ENCODE data around the gene CCSER2.
"Not testable (repeated sequence)": the region's sequence is repeated elsewhere in the genome, so short reads cannot be mapped to it uniquely, and the experiment has no call there.

The CCSER2 gene

GRCh38 chr10:84525120-84525806, 196.9 kb downstream of the CCSER2 start:
- no peak for ATAC-seq (replicated peaks)
- Mint-ChIP-seq H3K4me3 (no peak overlapping the region), H3K4me1 (no peaks in the 10 kb centered on the region), H3K27me3 (peaks cover 6 to 13% of the 10 kb centered on the region in 2 donors), H3K36me3 (peaks cover 3 to 12% of the 10 kb centered on the region in 2 donors), H3K27ac (no peak overlapping the region), H3K9me3 (peaks cover 10 to 14% of the 10 kb centered on the region in 2 donors)
- DNase-seq, result no peak

DNA sequence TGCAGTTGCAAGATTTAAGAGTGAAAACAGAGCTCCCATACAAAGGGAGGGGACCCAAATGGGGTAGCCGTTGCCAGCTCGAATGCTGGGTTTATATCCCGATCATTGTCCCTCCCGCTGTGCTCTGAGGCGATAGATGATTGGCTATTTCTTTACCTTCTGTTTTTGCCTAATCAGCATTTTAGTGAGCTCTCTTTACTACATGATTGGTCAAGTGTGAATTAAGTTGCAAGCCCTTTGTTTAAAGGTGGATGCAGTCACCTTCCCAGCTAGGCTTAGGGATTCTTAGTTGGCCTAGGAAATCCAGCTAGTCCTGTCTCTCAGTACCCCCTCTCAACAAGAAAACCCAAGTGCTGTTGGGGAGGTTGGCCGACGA, 197.4 kb downstream of the CCSER2 start:
- not testable (repeated sequence) for ATAC-seq (replicated peaks); H3K4me1 Mint-ChIP-seq; DNase-seq; H3K27ac Mint-ChIP-seq; H3K4me3 Mint-ChIP-seq
- Mint-ChIP-seq H3K9me3 (peaks cover 10 to 14% of the 10 kb centered on the region in 2 donors), H3K27me3 (peaks cover 6 to 13% of the 10 kb centered on the region in 2 donors), H3K36me3 (peaks cover 3 to 12% of the 10 kb centered on the region in 2 donors)

DNA sequence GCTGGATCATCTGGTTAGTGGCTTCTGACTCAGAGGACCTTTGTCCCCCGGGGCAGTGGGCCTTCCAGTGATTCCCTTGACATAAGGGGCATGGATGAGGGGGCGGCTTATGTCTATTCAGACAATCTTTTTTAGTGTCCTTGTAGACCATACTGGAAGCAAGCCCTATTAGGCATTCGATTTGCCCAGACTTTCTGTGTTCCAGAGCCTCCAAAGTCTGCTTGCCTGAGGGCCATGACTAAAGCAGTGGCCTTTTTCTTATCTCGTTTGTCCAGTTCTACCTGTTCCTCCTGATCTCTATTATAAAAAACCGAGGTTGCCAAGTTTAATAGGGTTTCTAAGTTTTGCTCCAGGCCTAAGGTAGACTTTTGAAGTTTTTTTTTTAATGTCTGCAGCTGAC, 199.0 kb downstream of the CCSER2 start:
- not testable (repeated sequence) for ATAC-seq (replicated peaks); H3K4me3 Mint-ChIP-seq

DNA sequence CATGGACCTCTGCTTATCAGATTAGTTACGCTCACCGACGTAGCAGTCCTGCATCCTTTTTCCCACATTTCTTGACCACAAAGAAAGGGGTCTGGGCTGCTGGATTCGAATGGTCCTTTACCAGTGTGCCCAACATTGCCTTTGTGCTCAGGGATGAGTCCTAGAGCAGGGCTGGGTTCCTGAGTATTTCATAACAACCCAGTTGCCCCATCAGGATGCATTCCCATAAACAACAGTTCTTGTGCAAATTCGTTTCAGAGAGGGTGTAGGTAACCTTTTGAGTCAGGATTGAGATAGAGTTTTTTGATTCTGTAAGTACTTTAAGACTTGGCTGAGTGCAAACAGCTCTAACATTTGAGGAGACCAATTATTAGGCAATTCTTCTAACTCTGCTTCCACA, 200.1 kb downstream of the CCSER2 start:
- H3K4me3 Mint-ChIP-seq; H3K27ac Mint-ChIP-seq; ATAC-seq (replicated peaks); H3K4me1 Mint-ChIP-seq; DNase-seq: not testable (repeated sequence)
- Mint-ChIP-seq H3K9me3 (peaks cover 10 to 14% of the 10 kb centered on the region in 2 donors), H3K36me3 (peaks cover 0 to 12% of the 10 kb centered on the region in 2 donors), H3K27me3 (peaks cover 6 to 18% of the 10 kb centered on the region in 2 donors)

More for the DNA sequence above, 199.0 kb downstream of the CCSER2 start:
- not testable (repeated sequence) for DNase-seq, H3K4me1 Mint-ChIP-seq, H3K27ac Mint-ChIP-seq
- peaks cover 10 to 14% of the 10 kb centered on the region in 2 donors for H3K9me3 Mint-ChIP-seq
- H3K27me3 Mint-ChIP-seq, result peaks cover 6 to 13% of the 10 kb centered on the region in 2 donors
- peaks cover 0 to 12% of the 10 kb centered on the region in 2 donors for H3K36me3 Mint-ChIP-seq

- peaks cover 0 to 2% of the 10 kb centered on the region in 2 donors for H3K4me1 Mint-ChIP-seq
- peaks cover 6 to 9% of the 10 kb centered on the region in 2 donors for H3K9me3 Mint-ChIP-seq
- no peak overlapping the region for H3K4me3 Mint-ChIP-seq
- no peak overlapping the region for H3K27ac Mint-ChIP-seq
- ATAC-seq (replicated peaks) (no peak), DNase-seq (no peak)
- H3K27me3 Mint-ChIP-seq, result peaks cover 12 to 14% of the 10 kb centered on the region in 2 donors
- H3K36me3 Mint-ChIP-seq, result peaks cover 0 to 4% of the 10 kb centered on the region in 2 donors
Measured at GRCh38 chr10:84530724-84531325, 202.4 kb downstream of the CCSER2 start.

DNA sequence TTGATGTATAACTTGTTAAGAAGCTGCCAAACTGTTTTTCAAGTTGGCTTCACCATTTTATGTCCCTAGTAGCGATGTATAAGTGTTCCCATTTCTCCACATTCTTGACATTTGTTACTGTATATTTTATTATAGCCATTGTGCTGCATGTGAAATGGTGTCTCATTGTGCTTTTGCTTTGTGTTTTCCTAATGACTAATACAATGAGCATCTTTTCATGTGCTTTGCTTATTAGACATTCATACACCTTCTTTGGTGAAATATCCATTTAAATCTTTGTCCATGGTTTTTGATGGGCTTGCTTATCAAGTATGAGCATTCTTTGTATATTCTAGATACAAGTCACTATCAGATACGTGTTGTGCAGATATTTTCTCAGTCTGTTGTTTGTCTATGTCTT, 203.0 kb downstream of the CCSER2 start:
- Mint-ChIP-seq H3K4me1 (peaks cover 0 to 2% of the 10 kb centered on the region in 2 donors), H3K36me3 (no peaks in the 10 kb centered on the region), H3K4me3 (no peak overlapping the region), H3K9me3 (peaks cover 1 to 4% of the 10 kb centered on the region in 2 donors), H3K27ac (no peak overlapping the region), H3K27me3 (peaks cover 14 to 15% of the 10 kb centered on the region in 2 donors)
- no peak for ATAC-seq (replicated peaks)
- DNase-seq, result no peak

DNA sequence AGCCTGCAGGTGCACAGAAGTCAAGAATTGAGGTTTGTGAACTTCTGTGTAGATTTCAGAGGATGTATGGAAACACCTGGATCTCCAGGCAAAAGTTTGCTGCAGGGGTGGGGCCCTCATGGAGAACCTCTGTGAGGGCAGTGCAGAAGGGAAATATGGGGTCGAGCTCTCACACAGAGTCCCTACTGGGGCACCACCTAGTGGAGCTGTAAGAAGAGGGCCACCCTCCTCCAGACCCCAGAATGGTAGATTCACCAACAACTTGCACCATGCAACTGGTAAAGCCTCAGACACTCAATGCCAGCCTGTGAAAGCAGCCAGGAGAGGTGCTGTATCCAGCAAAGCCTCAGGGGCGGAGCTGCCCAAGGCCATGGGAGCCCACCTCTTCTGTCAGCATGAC, 205.8 kb downstream of the CCSER2 start:
- ATAC-seq (replicated peaks), result no peak
- Mint-ChIP-seq H3K27ac (no peak overlapping the region), H3K4me3 (no peak overlapping the region), H3K36me3 (no peaks in the 10 kb centered on the region), H3K27me3 (peaks cover 23 to 28% of the 10 kb centered on the region in 2 donors), H3K9me3 (no peaks in the 10 kb centered on the region), H3K4me1 (peaks cover 4 to 8% of the 10 kb centered on the region in 2 donors)
- no peak for DNase-seq

GRCh38 chr10:84537447-84537931, 209.1 kb downstream of the CCSER2 start:
- no peaks in the 10 kb centered on the region for H3K36me3 Mint-ChIP-seq
- H3K4me3 Mint-ChIP-seq, result no peak overlapping the region
- H3K4me1 Mint-ChIP-seq, result peaks cover 6 to 22% of the 10 kb centered on the region in 2 donors
- DNase-seq (no peak), ATAC-seq (replicated peaks) (peak; percentile 85 to 87)
- H3K27me3 Mint-ChIP-seq, result peaks cover 46 to 59% of the 10 kb centered on the region in 2 donors
- no peaks in the 10 kb centered on the region for H3K9me3 Mint-ChIP-seq
- no peak overlapping the region for H3K27ac Mint-ChIP-seq

GRCh38 chr10:84538036-84538435, 209.6 kb downstream of the CCSER2 start:
- no peaks in the 10 kb centered on the region for H3K9me3 Mint-ChIP-seq
- no peak for ATAC-seq (replicated peaks)

GRCh38 chr10:84539216-84539615, 210.8 kb downstream of the CCSER2 start:
- Mint-ChIP-seq H3K4me1 (peaks cover 6 to 22% of the 10 kb centered on the region in 2 donors), H3K27me3 (peaks cover 47 to 69% of the 10 kb centered on the region in 2 donors), H3K9me3 (no peaks in the 10 kb centered on the region), H3K4me3 (no peak overlapping the region), H3K27ac (no peak overlapping the region), H3K36me3 (no peaks in the 10 kb centered on the region)
- no peak for ATAC-seq (replicated peaks)
- DNase-seq, result no peak

More at GRCh38 chr10:84538036-84538435, 209.6 kb downstream of the CCSER2 start:
- DNase-seq, result no peak
- Mint-ChIP-seq H3K27me3 (peaks cover 45 to 65% of the 10 kb centered on the region in 2 donors), H3K36me3 (no peaks in the 10 kb centered on the region), H3K27ac (no peak overlapping the region), H3K4me1 (peaks cover 6 to 22% of the 10 kb centered on the region in 2 donors), H3K4me3 (no peak overlapping the region)

DNA sequence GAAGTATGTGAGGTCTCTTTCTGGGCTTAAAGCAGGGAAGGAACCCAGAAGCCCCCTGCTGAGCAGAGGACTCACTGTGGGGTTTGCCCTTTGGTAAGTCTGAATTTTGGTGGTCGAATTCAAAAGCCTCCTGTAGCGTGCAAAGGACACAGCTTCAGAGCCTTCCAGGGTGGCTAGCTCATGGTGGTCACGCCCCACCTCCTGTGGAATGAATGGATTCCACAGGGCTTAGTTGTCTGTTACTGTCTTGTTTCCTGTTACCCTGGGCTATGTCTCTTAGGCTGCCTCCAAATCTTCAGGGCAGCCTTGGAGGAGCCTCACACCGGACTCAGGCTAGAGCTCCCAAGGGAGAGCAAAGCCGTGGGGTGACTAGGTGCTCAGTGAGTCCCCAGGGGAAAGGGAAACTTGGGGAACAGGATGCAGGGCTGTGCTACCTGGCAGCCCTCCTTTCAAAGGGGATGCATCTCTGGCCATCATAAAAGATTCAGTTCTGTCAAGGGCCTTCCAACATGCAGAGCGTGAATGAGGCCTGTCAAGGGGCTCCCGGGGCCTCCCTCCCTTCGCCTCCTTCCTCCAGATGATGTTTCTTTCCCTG, 211.7 kb downstream of the CCSER2 start:
- Mint-ChIP-seq H3K4me3 (peak overlapping the region in 1 of 2 donors; percentile 65), H3K9me3 (no peaks in the 10 kb centered on the region), H3K27me3 (peaks cover 49 to 73% of the 10 kb centered on the region in 2 donors), H3K36me3 (no peaks in the 10 kb centered on the region), H3K27ac (no peak overlapping the region), H3K4me1 (peaks cover 4 to 22% of the 10 kb centered on the region in 2 donors)
- DNase-seq (no peak), ATAC-seq (replicated peaks) (peak in 1 of 2 donors; percentile 18)

GRCh38 chr10:84540617-84541288, 212.4 kb downstream of the CCSER2 start:
- Mint-ChIP-seq H3K27ac (no peak overlapping the region), H3K4me1 (peaks cover 4 to 22% of the 10 kb centered on the region in 2 donors), H3K36me3 (no peaks in the 10 kb centered on the region), H3K27me3 (peaks cover 49 to 67% of the 10 kb centered on the region in 2 donors), H3K4me3 (peak overlapping the region; percentile 52 to 65), H3K9me3 (no peaks in the 10 kb centered on the region)
- ATAC-seq (replicated peaks) (peak; percentile 68 to 76), DNase-seq (peak; percentile 36)

GRCh38 chr10:84541289-84541637, 212.9 kb downstream of the CCSER2 start:
- no peak for DNase-seq
- no peak overlapping the region for H3K27ac Mint-ChIP-seq
- ATAC-seq (replicated peaks), result no peak
- H3K36me3 Mint-ChIP-seq, result no peaks in the 10 kb centered on the region
- peaks cover 4 to 22% of the 10 kb centered on the region in 2 donors for H3K4me1 Mint-ChIP-seq
- H3K4me3 Mint-ChIP-seq, result peak overlapping the region; percentile 52 to 55
- peaks cover 54 to 63% of the 10 kb centered on the region in 2 donors for H3K27me3 Mint-ChIP-seq
- no peaks in the 10 kb centered on the region for H3K9me3 Mint-ChIP-seq

Data from stimulated activated naive B cell treated with anti-CD40 and anti-IgM and Interleukin-4, amounts not matched to agents 10 μg/mL and 1 μg/mL and 100 μg/mL, for 72 hours (primary cell).